BE2C (cell line): ENCODE results near the gene VWA1.

Source experiments
- DNase-seq: peaks from one replicate; pipeline ENCODE4 v3.0.0-alpha.2; 2020
- H3K27me3 ChIP-seq: fragments of 250-450 bp; sonication (Bioruptor Pico); 2 replicates; pipeline ENCODE4 v1.5.1; 2020; ENCODE audit warnings: mild to moderate bottlenecking
- H3K36me3 ChIP-seq: fragments of 250-450 bp; sonication (Bioruptor Pico); 2 replicates; pipeline ENCODE4 v1.5.1; 2020; ENCODE audit warnings: mild to moderate bottlenecking
- H3K4me1 ChIP-seq: fragments of 250-450 bp; sonication (Bioruptor Pico); 2 replicates; pipeline ENCODE4 v1.5.1; 2020
- H3K4me3 ChIP-seq: 2 replicates; pipeline ENCODE4 v1.5.1; 2011; ENCODE audit warnings: low read depth, low read length
- H3K9me3 ChIP-seq: fragments of 250-450 bp; sonication (Bioruptor Pico); 2 replicates; pipeline ENCODE4 v1.5.1; 2020
- TF ChIP-seq, protein P1 (sequence below): IDR thresholded peaks from 2 replicates; pipeline ENCODE4 v1.5.1; 2012; ENCODE audit warnings: mild to moderate bottlenecking, low read depth, low read length

Gene VWA1

DNA sequence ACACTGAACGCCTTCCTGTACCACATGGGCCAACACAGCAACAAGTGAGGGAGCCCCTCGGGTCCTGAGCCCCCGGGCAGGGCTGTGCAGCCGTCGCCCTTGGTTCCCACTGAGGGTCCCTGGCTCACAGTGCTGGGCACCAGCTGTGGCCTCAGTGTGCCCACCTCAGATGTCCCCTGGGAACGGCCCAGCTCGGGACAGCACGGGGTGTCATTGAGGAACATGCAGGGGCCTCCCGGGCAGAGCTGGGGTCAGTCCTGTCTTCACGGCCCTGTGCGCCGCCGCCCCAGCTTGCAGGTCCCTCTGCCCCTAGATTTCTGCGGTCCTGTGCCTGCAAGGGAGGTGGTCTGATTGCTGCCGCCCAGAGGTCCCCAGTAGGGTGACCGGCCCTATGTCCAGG, 53.7 kb downstream of the VWA1 start:
- Histone ChIP-seq H3K27me3 (no peaks in the 10 kb centered on the region), H3K9me3 (no peaks in the 10 kb centered on the region; the same call in 1 of the 2 replicates), H3K4me1 (no peaks in the 10 kb centered on the region), H3K4me3 (no peak overlapping the region), H3K36me3 (peaks cover 74% of the 10 kb centered on the region)
- TF ChIP-seq, protein P1, sequence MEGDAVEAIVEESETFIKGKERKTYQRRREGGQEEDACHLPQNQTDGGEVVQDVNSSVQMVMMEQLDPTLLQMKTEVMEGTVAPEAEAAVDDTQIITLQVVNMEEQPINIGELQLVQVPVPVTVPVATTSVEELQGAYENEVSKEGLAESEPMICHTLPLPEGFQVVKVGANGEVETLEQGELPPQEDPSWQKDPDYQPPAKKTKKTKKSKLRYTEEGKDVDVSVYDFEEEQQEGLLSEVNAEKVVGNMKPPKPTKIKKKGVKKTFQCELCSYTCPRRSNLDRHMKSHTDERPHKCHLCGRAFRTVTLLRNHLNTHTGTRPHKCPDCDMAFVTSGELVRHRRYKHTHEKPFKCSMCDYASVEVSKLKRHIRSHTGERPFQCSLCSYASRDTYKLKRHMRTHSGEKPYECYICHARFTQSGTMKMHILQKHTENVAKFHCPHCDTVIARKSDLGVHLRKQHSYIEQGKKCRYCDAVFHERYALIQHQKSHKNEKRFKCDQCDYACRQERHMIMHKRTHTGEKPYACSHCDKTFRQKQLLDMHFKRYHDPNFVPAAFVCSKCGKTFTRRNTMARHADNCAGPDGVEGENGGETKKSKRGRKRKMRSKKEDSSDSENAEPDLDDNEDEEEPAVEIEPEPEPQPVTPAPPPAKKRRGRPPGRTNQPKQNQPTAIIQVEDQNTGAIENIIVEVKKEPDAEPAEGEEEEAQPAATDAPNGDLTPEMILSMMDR = no peak
- no peak for DNase-seq

GRCh38 chr1:1489861-1490260, 54.4 kb downstream of the VWA1 start:
- TF ChIP-seq, protein P1 = no peak
- no peak for DNase-seq
- Histone ChIP-seq H3K36me3 (peaks cover 72% of the 10 kb centered on the region), H3K27me3 (no peaks in the 10 kb centered on the region), H3K9me3 (no peaks in the 10 kb centered on the region; the same call in 1 of the 2 replicates), H3K4me1 (no peaks in the 10 kb centered on the region), H3K4me3 (no peak overlapping the region)

GRCh38 chr1:1490633-1491230, 55.2 kb downstream of the VWA1 start:
- TF ChIP-seq, protein P1 = no peak
- H3K4me1 ChIP-seq = no peaks in the 10 kb centered on the region
- H3K4me3 ChIP-seq = no peak overlapping the region
- no peaks in the 10 kb centered on the region; the same call in 1 of the 2 replicates for H3K9me3 ChIP-seq
- H3K27me3 ChIP-seq = no peaks in the 10 kb centered on the region
- no peak for DNase-seq
- H3K36me3 ChIP-seq = peaks cover 74% of the 10 kb centered on the region

- H3K9me3 ChIP-seq = no peaks in the 10 kb centered on the region; the same call in 1 of the 2 replicates
- no peaks in the 10 kb centered on the region for H3K4me1 ChIP-seq
- DNase-seq = no peak
- peaks cover 79% of the 10 kb centered on the region for H3K36me3 ChIP-seq
- no peak overlapping the region for H3K4me3 ChIP-seq
- H3K27me3 ChIP-seq = no peaks in the 10 kb centered on the region
- TF ChIP-seq, protein P1 = no peak
These were observed 56.1 kb downstream of the VWA1 start for GRCh38 chr1:1491601-1492000.
